Smooth muscle cell of the brain vasculature (primary cell): ENCODE data around the gene ERRFI1.

Experiments used
- DNase-seq: peaks from one replicate; pipeline ENCODE4 v3.0.0-alpha.2; 2012; ENCODE audit warnings: low read depth, low spot score

Gene ERRFI1

DNA sequence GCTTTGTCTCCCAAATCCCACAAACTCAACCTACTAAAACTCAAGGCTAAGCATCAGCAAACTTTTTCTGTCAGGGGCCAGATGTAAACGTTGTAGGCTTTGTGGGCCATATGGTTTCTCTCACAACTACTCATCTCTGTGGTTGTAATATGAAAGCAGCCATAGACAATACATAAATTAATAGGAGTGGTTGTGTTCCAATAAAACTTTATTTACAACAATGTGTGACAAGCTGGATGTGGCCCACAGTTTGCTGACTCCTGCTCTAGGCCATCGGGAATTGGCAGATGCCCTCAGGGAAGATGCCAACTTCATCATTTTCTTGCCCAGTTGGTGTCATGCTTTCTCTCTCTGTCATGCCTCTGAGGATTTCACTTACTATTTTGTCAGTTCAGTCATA, 17.5 kb upstream of the ERRFI1 start:
- no peak for DNase-seq

- DNase-seq: no peak
These were observed 16.0 kb upstream of the ERRFI1 start for GRCh38 chr1:8042134-8042533.

GRCh38 chr1:8040586-8040985, 14.5 kb upstream of the ERRFI1 start:
- peak; percentile 96 for DNase-seq

GRCh38 chr1:8039071-8039470, 13.0 kb upstream of the ERRFI1 start:
- DNase-seq: no peak

GRCh38 chr1:8035289-8035688, 9.2 kb upstream of the ERRFI1 start:
- no peak for DNase-seq

DNA sequence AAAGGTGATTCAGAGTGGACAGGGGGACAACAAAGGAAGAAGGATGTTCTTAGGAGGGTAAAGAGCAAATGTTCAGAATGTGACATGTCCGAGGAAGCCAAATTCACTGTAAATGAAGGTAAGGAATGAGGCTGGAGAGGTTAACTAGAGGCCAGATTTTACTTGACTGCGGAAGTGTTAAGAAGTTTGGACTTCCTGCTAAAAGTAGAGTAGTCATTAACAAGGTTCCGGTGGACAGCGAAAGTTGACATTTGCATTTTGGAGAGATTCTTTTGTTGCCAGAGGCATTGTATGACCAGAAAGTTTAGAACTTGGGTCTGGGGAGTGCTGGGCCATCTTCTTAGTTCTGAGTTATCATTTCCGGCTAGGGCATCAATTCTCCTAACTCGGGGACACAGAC, 7.2 kb upstream of the ERRFI1 start:
- no peak for DNase-seq

DNA sequence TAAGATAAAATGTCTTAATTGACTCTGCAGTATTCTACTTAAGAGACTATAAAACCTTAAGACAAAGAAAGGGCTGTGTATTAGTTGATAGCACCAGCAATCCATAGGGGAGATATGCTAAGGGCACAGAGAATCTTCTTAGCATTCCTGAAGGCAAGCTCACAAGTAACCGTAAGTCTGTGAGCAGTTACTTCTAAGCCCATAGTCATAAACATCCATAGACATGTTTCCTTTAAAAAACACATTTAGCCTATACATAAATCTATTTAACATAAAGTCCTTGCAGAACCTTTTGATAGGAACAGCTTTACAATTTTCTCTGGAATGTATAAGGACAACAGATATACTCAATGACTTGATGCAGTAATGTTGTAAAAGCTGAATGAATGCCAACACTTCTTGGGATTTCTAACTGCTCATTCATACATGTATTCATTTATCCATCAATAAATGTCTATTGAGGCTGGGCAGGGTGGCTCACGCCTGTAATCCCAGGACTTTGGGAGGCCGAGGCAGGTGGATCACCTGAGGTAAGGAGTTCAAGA, 6.3 kb upstream of the ERRFI1 start:
- no peak for DNase-seq

DNA sequence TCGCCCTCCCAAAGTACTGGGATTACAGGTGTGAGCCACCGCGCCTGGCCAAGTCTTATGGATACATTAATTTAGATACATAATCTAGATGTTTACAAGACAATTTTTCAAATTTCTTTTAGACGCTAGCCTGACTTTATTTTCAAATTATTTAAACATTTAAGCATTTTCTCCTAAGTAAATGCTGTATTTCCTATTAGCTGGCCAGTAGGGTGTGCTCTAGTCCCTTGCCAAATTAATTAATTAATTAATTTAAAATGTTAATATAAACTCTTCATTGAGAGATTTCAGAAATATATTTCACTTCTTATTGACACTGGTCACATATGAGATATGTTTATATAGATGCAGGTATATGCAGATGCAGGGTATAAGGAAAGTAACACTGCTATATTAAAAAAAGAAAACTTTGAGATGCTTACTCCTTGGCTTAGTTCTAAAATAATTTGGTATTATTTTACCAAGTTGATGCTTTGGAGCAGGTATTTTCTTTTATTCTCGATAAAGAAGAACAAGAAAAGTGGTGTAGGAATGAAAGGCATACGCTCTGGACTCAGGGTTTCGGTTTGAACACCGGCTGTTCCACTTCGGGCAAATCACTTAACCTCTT, 5.2 kb upstream of the ERRFI1 start:
- no peak for DNase-seq

DNA sequence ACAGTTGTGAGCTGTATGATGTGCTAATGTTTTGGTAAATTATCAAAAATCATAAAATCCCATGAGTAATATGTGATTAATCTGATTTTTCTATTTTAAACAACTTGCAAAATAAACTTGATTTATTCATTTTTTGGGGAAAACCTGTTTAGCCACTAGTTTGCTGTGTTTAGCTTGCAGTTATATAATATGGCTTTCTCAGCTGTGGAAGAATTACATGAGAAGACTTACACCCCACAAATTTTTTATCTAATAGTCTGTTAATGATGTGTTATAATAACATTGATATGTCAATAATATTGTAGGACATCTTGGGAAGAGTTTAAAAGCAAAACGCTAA, 2.4 kb upstream of the ERRFI1 start:
- DNase-seq: no peak

DNA sequence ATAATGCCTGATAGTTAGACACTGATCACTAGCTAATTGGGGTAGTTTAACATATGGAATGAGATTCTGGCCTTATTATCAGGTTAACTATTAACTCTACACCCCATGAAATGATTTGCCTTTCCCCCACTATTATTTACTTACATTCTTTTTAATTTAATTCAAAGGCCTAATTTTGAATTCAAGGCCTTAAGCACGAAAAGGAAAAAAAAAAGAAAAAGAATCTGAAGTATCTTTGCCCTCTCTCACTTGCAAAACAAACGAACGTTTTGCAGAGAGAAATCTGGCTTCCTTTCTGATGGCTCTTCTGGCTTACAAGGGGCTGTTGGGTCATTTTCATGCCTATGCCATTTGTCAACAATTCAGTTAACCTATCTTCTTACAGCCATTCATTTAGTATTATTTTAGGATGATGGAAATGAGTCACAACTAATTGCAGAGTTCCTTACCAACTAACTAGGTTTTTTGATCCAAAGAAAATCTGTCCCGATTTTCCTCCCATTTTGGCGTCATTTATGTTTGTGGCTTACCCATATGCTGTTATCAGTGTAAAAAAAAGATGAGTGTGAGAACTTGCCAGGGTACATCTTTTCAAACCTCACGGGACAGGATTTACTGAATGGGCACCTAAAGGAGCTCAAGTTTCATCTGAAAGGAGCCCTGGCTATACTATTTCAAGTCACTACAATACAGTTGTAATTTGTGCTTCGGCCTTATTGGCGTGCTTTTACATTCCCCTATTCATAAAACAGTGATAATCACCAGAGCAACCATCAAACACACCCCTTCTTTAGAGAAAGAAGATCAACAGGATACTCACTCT, 1.9 kb upstream of the ERRFI1 start:
- DNase-seq: no peak

- DNase-seq: no peak
These were observed 1.1 kb upstream of the ERRFI1 start for GRCh38 chr1:8026976-8027747.

DNA sequence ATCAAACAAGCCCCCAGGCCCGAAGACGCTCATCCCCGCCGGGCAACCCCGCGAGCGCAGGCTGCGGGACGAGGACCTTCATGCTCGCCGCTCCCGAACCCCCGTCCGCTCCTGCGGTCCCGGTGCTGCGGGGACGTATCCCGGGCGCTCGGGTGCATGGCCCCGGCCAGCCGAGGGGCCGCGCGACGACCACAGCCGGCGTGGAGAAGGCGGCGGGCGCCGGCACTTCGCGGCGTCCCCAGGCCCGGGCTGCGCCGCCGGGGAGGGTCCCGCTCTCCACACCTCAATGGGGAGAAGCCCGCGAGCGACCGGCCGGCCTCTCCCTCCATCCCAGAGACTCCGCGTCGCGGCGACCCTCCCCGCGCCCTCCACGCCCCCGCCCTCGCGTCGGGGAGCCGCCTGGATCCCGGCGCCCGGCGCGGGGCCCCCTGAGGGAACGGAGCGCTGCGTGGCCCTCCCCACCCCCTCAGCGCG, 401 bp downstream of the ERRFI1 start:
- DNase-seq: no peak

- DNase-seq: no peak
These were observed 943 bp downstream of the ERRFI1 start for GRCh38 chr1:8025061-8025670.

DNA sequence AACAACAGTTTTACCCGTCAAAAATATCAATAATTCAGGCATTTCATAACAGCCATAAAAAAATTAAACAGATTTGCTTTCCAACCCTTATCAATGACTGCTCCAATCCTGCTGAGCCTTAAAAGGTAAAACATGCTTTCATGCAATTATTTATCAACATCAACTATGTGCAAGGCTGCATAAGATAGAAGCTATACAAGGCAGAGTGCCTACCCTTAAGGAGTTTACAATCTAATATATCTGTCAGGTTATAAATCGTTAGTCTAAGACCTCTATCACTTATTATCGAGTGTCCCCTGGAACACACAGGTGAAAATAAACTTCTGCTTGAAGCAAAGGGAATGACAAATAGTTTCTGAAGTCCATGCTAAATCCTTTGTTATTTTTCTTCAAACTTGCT, 1.8 kb downstream of the ERRFI1 start:
- DNase-seq: no peak

DNA sequence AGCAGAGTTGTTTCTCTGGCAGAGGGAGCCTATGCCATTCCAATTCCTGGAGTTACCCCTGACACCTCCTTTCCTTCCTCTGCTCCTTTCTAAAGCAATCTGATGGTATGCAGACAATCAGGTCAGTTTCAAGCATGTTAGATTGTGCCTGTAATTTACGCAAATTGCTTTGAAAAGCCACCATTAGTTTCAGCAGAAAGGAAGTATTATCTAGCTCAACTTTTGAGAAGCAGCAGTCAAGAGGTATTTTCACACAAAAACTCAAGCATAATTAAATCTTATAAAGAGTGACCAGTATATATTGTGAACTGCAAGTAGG, 2.2 kb downstream of the ERRFI1 start:
- DNase-seq: no peak

GRCh38 chr1:8023287-8023994, 2.7 kb downstream of the ERRFI1 start:
- no peak for DNase-seq

DNA sequence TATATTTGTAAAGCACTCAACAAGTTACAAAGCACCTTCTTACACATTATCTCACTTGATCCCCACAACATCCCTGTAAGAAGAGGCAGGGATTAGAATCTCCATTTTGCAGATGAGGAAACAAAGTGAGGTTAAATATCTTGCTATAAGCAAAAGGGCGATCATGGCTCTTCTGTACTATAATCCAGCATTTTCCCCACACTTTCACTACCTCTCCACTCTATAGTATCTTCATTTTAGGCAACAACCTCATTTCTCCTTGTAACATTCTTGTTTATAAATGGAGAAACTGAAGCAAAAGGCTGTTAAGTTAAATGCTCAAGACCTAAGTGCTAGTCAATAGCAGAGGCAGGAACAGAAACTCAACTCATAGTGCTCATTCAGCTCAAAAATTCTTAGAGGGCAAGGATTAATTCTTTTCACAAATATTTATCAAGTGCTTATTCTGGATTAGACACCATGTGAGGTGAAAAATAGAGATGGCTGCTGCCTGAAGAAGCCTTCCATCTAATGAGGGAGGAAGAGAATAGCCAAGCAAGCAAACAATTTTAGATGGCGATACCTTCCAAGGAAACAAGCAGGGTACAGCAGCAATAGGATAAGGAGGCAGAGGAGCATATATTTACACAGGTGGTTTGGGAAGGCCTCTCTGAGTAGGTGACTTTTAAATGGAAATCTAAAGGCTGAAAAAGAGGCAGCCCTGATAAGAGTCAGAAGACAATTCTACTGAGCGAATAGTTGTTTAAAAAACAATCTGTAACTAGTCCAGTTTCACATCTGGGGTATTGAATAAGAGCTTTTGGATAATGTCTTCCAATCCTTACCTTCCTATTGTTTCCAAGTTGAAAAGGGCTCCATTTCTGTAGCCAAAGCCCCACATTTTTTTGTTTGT, 3.5 kb downstream of the ERRFI1 start:
- DNase-seq: no peak

GRCh38 chr1:8021676-8022266, 4.3 kb downstream of the ERRFI1 start:
- DNase-seq: no peak

DNA sequence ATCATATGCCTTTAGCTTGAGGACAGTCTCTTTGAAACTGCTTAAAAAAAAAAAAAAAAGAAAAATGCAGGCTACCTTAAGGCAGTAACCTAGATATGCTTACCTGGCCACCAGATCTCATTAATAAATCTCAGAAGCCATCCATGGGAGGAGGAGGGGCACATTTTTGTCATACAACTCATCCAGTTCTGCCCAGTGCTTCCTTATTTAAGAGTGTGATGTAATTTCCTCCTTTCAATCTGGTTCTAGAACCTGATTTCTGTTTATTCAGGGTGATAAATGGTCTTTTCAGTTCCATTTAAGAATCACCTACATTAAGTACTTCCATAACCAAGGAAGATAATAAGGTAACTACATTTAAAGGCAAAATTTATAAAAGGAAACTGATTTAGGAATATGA, 6.1 kb downstream of the ERRFI1 start:
- no peak for DNase-seq

DNA sequence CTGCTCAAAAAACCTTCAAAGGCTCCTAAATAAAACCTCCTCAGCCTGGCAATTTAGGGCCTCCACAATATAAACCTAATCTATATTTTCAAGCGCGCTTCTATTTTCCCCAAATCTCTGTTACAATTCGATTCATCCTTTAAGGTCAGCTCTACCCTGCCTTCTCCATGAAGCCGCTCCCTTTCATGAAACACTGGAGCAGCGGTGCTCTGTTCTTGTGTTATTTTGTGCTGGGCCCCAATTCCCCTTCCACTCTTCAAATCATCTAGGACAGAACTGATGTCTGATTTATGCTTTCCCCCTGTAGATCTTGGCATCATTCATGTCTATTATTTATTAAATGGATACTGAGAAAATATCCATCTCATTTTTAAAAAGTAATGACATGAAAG, 6.9 kb downstream of the ERRFI1 start:
- DNase-seq: no peak
